ENCODE measurements around the gene EFNA3.

EFNA3 gene

GRCh38 chr1:155127967-155128754 lies 49.5 kb downstream of the EFNA3 start (continued):
- TF ChIP-seq EGR2 (tag by site-specific recombination; IDR thresholded peaks at IDR 0.05; ENCODE audit: low read depth) (no peak), ZNF169 (tag by site-specific recombination; IDR thresholded peaks at IDR 0.05) (no peak), ZNF280C (tag by site-specific recombination; IDR thresholded peaks at IDR 0.05) (no peak), IKZF3 (tag by site-specific recombination; IDR thresholded peaks at IDR 0.05) (no peak), SP2 (tag by site-specific recombination; IDR thresholded peaks at IDR 0.05) (no peak), ZFP41 (tag by site-specific recombination; IDR thresholded peaks at IDR 0.05; ENCODE audit: borderline replicate concordance) (no peak), ZNF112 (tag by site-specific recombination; IDR thresholded peaks at IDR 0.05) (no peak), ZNF76 (tag by site-specific recombination; IDR thresholded peaks at IDR 0.05; ENCODE audit: borderline replicate concordance, low read depth) (no peak), PRDM1 (tag by site-specific recombination; IDR thresholded peaks at IDR 0.05) (0 out of 2 replicates have a peak, but pooled peaks have one; percentile 34), ZNF324 (tag by site-specific recombination; IDR thresholded peaks at IDR 0.05) (no peak), ZNF423 (tag by site-specific recombination; IDR thresholded peaks at IDR 0.05) (no peak), ZNF571 (tag by site-specific recombination; IDR thresholded peaks at IDR 0.05) (no peak), PRDM4 (tag by site-specific recombination; IDR thresholded peaks at IDR 0.05) (no peak), ZNF18 (tag by site-specific recombination; IDR thresholded peaks at IDR 0.05) (no peak), ZNF654 (tag by site-specific recombination; IDR thresholded peaks at IDR 0.05; ENCODE audit: low read depth) (no peak), ZNF704 (tag by site-specific recombination; IDR thresholded peaks at IDR 0.05) (no peak), ZFP37 (tag by site-specific recombination; IDR thresholded peaks at IDR 0.05) (no peak), ZNF148 (tag by site-specific recombination; IDR thresholded peaks at IDR 0.05; ENCODE audit: borderline replicate concordance) (no peak), ZNF211 (tag by site-specific recombination; IDR thresholded peaks at IDR 0.05; ENCODE audit: low read depth) (no peak), ZNF114 (tag by site-specific recombination; IDR thresholded peaks at IDR 0.05) (no peak), ZNF629 (tag by site-specific recombination; IDR thresholded peaks at IDR 0.05) (no peak), ZNF555 (tag by site-specific recombination; conservative IDR thresholded peaks at IDR 0.05) (no peak), ZNF830 (tag by site-specific recombination; IDR thresholded peaks at IDR 0.05; ENCODE audit: low read depth) (no peak), ZNF768 (tag by site-specific recombination; IDR thresholded peaks at IDR 0.05) (no peak), ZNF645 (tag by site-specific recombination; IDR thresholded peaks at IDR 0.05) (no peak), ZNF560 (tag by site-specific recombination; IDR thresholded peaks at IDR 0.05; ENCODE audit: borderline replicate concordance) (no peak), ZSCAN18 (tag by site-specific recombination; IDR thresholded peaks at IDR 0.05) (no peak)

Data from HEK293 (cell line).